ENCODE results near the gene PAM. TPM values are rescaled to one million over a fixed set of nuclear protein-coding genes. Genes with fewer than 3 reads are reported as not detected.

The PAM gene
- total and polyA plus RNA-seq, 2 of the 13 experiments (the other 11 are each of a cell fraction or from before 2014, with no cell fraction given), result 20.2 to 79.1 TPM

GRCh38 chr5:102834438-102834964 is 79.4 kb downstream of the PAM start:
- Histone ChIP-seq H2AFZ (ENCODE audit: low read length) (no peak overlapping the region), H3K27ac (ENCODE audit: extremely low read length, insufficient read depth, low read length) (no peak overlapping the region), H4K20me1 (ENCODE audit: insufficient read depth, low read length) (no peaks in the 10 kb centered on the region), H3K4me2 (ENCODE audit: low read depth, low read length) (no peak overlapping the region), H3K79me2 (ENCODE audit: insufficient read depth, low read length) (no peaks in the 10 kb centered on the region), H3K9me3 (ENCODE audit: low read length) (no peaks in the 10 kb centered on the region), H3K4me1 (ENCODE audit: insufficient read depth, low read length) (no peaks in the 10 kb centered on the region), H3K9ac (ENCODE audit: insufficient read depth, low read depth, low read length) (no peak overlapping the region), H3K27me3 (ENCODE audit: control insufficient read depth in 1 of 2, insufficient read depth in 2 of 2, low read length in 2 of 2) (no peaks in the 10 kb centered on the region), H3K4me3 (replicated peaks in 1 of 3; ENCODE audit: insufficient read depth in 1 of 3, low read depth in 2 of 3, low read length in 3 of 3) (no peak overlapping the region), H3K36me3 (replicated peaks in 1 of 2; ENCODE audit: control insufficient read depth in 1 of 2, insufficient read depth in 2 of 2, low read length in 2 of 2) (no peaks in the 10 kb centered on the region)
- in situ Hi-C loops (cut with HindIII; ENCODE audit: extremely low pct_ligation_motif_present, low pct_unique_long_range_greater_than_20kb) (no loop called here), intact Hi-C loops (cut with micrococcal nuclease; ENCODE audit: unreplicated experiment) (no loop called here)
- CTCF ChIA-PET (ENCODE audit: low intra/inter-chr PET ratio, low total read pairs), result no interaction called here
- no TSS peak for BruUV-seq (replicated peaks)
- DNase-seq (ENCODE audit: low spot score), result no peak
- FAIRE-seq, result no peak
- POLR2A ChIA-PET, result no interaction called here
- no peak for ATAC-seq
- WGBS (ENCODE audit: low lambda C conversion rate), result 92% methylated on average over 1 of the region's 1 CpG
- TF ChIP-seq ZNF687 (CRISPR knock-in tag; IDR thresholded peaks at IDR 0.05), result no peak
- TF ChIP-seq ZNF737 (CRISPR knock-in tag; IDR thresholded peaks at IDR 0.05; ENCODE audit: borderline replicate concordance), result no peak
- TF ChIP-seq ATM (IDR thresholded peaks at IDR 0.05; ENCODE audit: borderline replicate concordance), result no peak
- no peak for TF ChIP-seq ATF3 (CRISPR knock-in tag; IDR thresholded peaks at IDR 0.05)
- no peak for TF ChIP-seq ZNF18 (CRISPR knock-in tag; IDR thresholded peaks at IDR 0.05; ENCODE audit: insufficient replicate concordance)
- TF ChIP-seq ZMYM4 (CRISPR knock-in tag; IDR thresholded peaks at IDR 0.05), result no peak
- TF ChIP-seq RFX5 (IDR thresholded peaks at IDR 0.05; ENCODE audit: low read depth, low read length), result no peak
- TF ChIP-seq UBTF (CRISPR knock-in tag; IDR thresholded peaks at IDR 0.05), result no peak
- TF ChIP-seq BHLHE40 (IDR thresholded peaks at IDR 0.05; ENCODE audit: low read length), result no peak
- TF ChIP-seq CENPT (CRISPR knock-in tag; IDR thresholded peaks at IDR 0.05; ENCODE audit: low read depth), result no peak
- no peak for TF ChIP-seq ZNF256 (CRISPR knock-in tag; conservative IDR thresholded peaks at IDR 0.05)
- no peak for TF ChIP-seq CSRNP1 (CRISPR knock-in tag; IDR thresholded peaks at IDR 0.05)
- TF ChIP-seq ZNF558 (CRISPR knock-in tag; IDR thresholded peaks at IDR 0.05; ENCODE audit: borderline replicate concordance), result no peak
